Endometrium (tissue), 2 donors: ENCODE results near the gene RCL1.
"Not testable (repeated sequence)": the region's sequence is repeated elsewhere in the genome, so short reads cannot be mapped to it uniquely, and the experiment has no call there.

Experiments
- FAIRE-seq: peaks from 2 replicates; lab custom pipeline; 2012; peaks lifted over from hg19 to GRCh38; lab: Jason Lieb, UNC
- donor health status: control.
- donor health status: control.

RCL1 gene

GRCh38 chr9:4887556-4887955 lies 94.8 kb downstream of the RCL1 start:
- FAIRE-seq: no peak

GRCh38 chr9:4890242-4890641 lies 97.5 kb downstream of the RCL1 start:
- no peak for FAIRE-seq

GRCh38 chr9:4890929-4891328 lies 98.2 kb downstream of the RCL1 start:
- no peak for FAIRE-seq

GRCh38 chr9:4891674-4892073 lies 98.9 kb downstream of the RCL1 start:
- FAIRE-seq: no peak

GRCh38 chr9:4892501-4893194 lies 99.9 kb downstream of the RCL1 start:
- FAIRE-seq: no peak

- FAIRE-seq: no peak
Observed at GRCh38 chr9:4894076-4894475, 101.3 kb downstream of the RCL1 start.

GRCh38 chr9:4899853-4900252 lies 107.1 kb downstream of the RCL1 start:
- FAIRE-seq: not testable (repeated sequence)

GRCh38 chr9:4901401-4902134 lies 108.8 kb downstream of the RCL1 start:
- not testable (repeated sequence) for FAIRE-seq

GRCh38 chr9:4902135-4902475 lies 109.4 kb downstream of the RCL1 start:
- no peak for FAIRE-seq

- no peak for FAIRE-seq
Observed at GRCh38 chr9:4904322-4905134, 111.8 kb downstream of the RCL1 start.

- no peak for FAIRE-seq
Observed at GRCh38 chr9:4905135-4905490, 112.4 kb downstream of the RCL1 start.
